BJ (cell line): Measurements from ENCODE around the gene SLC8A2. TPM values are rescaled to one million over a fixed set of nuclear protein-coding genes. Genes with fewer than 3 reads are reported as not detected.
"Not testable (repeated sequence)": the region's sequence is repeated elsewhere in the genome, so short reads cannot be mapped to it uniquely, and the experiment has no call there.

ENCODE experiments used
- CTCF ChIA-PET: fragments of 350-600 bp; formaldehyde crosslinking; extraction: SDS; loops from one replicate; lab custom pipeline; 2021; ENCODE audit warnings: antibody characterized with exemption, inconsistent platforms; lab: Yijun Ruan, JAX
- POLR2A ChIA-PET: fragments of 300-600 bp; sonication (Branson Sonifier 250); formaldehyde crosslinking; extraction: SDS; loops from one replicate; lab custom pipeline; 2021; ENCODE audit warnings: antibody characterized with exemption; lab: Charles Lee
- DNase-seq: peaks from one replicate; pipeline ENCODE4 v3.0.0-alpha.2; 2011; ENCODE audit warnings: low read depth
- H3K27me3 ChIP-seq: 2 replicates; pipeline ENCODE4 v1.6.0; 2011; ENCODE audit warnings: low read length; ENCODE audit not compliant: control insufficient read depth, insufficient read depth
- H3K36me3 ChIP-seq: 2 replicates; pipeline ENCODE4 v1.5.1; 2011; ENCODE audit warnings: low read length; ENCODE audit not compliant: control insufficient read depth, insufficient read depth
- H3K4me3 ChIP-seq: 2 replicates; pipeline ENCODE4 v1.5.1; 2011; ENCODE audit warnings: low read depth, mild to moderate bottlenecking, control low read depth, low read length
- CTCF ChIP-seq: IDR thresholded peaks from 2 replicates; pipeline ENCODE4 v1.5.1; 2011; ENCODE audit warnings: low read depth, mild to moderate bottlenecking, control low read depth, inconsistent platforms, low read length, moderate library complexity; ENCODE audit not compliant: insufficient read depth
- polyA plus RNA-seq: library from polyadenylated mRNA; depleted of rRNA; stranded (reverse); fragments of >200 nt; gene quantifications from 2 replicates; pipeline ENCODE4 v1.2.3, GENCODE V29; 2011

The SLC8A2 gene
- polyA plus RNA-seq, 1 experiment: 0.02 TPM

GRCh38 chr19:47414469-47414868, 57.2 kb downstream of the SLC8A2 start:
- POLR2A ChIA-PET: no interaction called here
- peaks cover 14% of the 10 kb centered on the region for H3K36me3 ChIP-seq
- no peak for TF ChIP-seq CTCF
- peaks cover under 1% of the 10 kb centered on the region for H3K27me3 ChIP-seq
- no peak for DNase-seq
- CTCF ChIA-PET: interaction anchor here (1.1 kb wide), 1 partner anchor 66 kb away, joined by 3 read pairs; the partner anchor contains the start of gene DHX34
- H3K4me3 ChIP-seq: no peak overlapping the region

GRCh38 chr19:47413941-47414340, 57.8 kb downstream of the SLC8A2 start:
- TF ChIP-seq CTCF: no peak
- ChIA-PET POLR2A (no interaction called here), CTCF (no interaction called here)
- no peaks in the 10 kb centered on the region for H3K27me3 ChIP-seq
- DNase-seq: no peak
- H3K4me3 ChIP-seq: no peak overlapping the region
- H3K36me3 ChIP-seq: peaks cover 18% of the 10 kb centered on the region

GRCh38 chr19:47411696-47412095, 60.0 kb downstream of the SLC8A2 start:
- peaks cover 21% of the 10 kb centered on the region for H3K36me3 ChIP-seq
- POLR2A ChIA-PET, DNase-seq, H3K27me3 ChIP-seq, H3K4me3 ChIP-seq, CTCF ChIA-PET: not testable (repeated sequence)

GRCh38 chr19:47411101-47411500, 60.6 kb downstream of the SLC8A2 start:
- H3K4me3 ChIP-seq: no peak overlapping the region
- no peak for DNase-seq
- H3K36me3 ChIP-seq: peaks cover 21% of the 10 kb centered on the region
- no peak for TF ChIP-seq CTCF
- POLR2A ChIA-PET: no interaction called here
- CTCF ChIA-PET: interaction anchor here (1.3 kb wide), 1 partner anchor 116 kb away, joined by 3 read pairs; no protein-coding TSS in a partner anchor
- H3K27me3 ChIP-seq: no peaks in the 10 kb centered on the region

- CTCF ChIA-PET: no interaction called here
- TF ChIP-seq CTCF: no peak
- POLR2A ChIA-PET: no interaction called here
- DNase-seq: no peak
- H3K36me3 ChIP-seq: peaks cover 11% of the 10 kb centered on the region
- H3K4me3 ChIP-seq: no peak overlapping the region
- no peaks in the 10 kb centered on the region for H3K27me3 ChIP-seq
These were observed 63.3 kb downstream of the SLC8A2 start for GRCh38 chr19:47408156-47408938.

GRCh38 chr19:47407417-47407774, 64.3 kb downstream of the SLC8A2 start:
- TF ChIP-seq CTCF: no peak
- H3K36me3 ChIP-seq: peaks cover 10% of the 10 kb centered on the region
- DNase-seq: no peak
- POLR2A ChIA-PET: interaction anchor here (0.6 kb wide), 1 partner anchor 180 kb away, joined by 21 read pairs; no protein-coding TSS in a partner anchor
- no peak overlapping the region for H3K4me3 ChIP-seq
- CTCF ChIA-PET: no interaction called here
- H3K27me3 ChIP-seq: no peaks in the 10 kb centered on the region
